Right lung (tissue), 5 donors: ENCODE measurements around the gene IGSF5. TPM values are rescaled to one million over a fixed set of nuclear protein-coding genes. Genes with fewer than 3 reads are reported as not detected.

Source experiments
- DNase-seq, 2 donors: peaks; one replicate each; pipeline ENCODE4 v3.0.0-alpha.2; 2013
- polyA plus RNA-seq, 5 donors: library from polyadenylated mRNA; unstranded; fragments of 120-200 nt; gene quantifications; one replicate each; pipeline versions ENCODE4 v1.2.1 to v1.2.3, GENCODE V29; 2013; ENCODE audit warnings: inconsistent platforms in 1 of 5, low replicate concordance in 1 of 5; ENCODE audit not compliant: insufficient read length in 5 of 5, insufficient read depth in 1 of 5

IGSF5 gene
- polyA plus RNA-seq, 5 donors = 0.25 to 0.56 (median 0.48) TPM

DNA sequence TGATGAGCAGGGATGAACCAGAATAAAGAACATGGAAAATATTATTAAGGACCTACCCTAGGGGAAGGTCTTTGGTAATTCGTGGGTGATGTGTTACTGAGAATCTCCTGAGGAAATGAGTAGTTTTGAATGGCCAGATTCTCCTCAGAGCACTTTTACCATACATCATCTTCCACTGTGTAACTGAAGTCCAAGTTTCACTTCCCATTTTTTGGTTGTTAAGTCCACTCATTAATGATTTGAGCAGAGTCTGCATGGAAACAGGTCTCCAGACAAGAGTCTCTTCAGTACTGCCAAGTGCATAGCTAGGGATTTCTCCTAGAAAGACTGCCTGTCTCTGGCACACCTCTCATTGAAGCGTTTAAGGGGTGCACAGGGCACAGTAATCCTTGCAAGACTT, 73.6 kb downstream of the IGSF5 start:
- no peak for DNase-seq

DNA sequence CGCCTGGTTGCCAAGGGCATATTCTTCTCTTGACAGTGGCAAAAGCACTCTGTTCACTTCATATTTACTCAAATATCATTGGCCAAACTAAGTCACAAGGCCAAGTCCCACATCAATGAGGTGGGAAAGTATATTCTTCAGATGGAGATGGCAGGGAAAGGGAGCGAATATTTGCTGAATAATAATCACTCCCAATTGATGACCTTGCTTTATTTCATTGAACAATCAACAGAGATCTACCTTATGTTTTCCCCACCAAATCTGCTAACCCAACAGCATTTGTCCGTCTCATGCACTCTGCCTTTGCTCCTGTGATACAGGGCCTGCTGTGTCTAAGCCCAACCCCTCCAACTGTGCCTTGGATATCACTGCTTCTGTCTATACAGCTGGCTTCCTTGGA, 77.1 kb downstream of the IGSF5 start:
- no peak for DNase-seq

DNA sequence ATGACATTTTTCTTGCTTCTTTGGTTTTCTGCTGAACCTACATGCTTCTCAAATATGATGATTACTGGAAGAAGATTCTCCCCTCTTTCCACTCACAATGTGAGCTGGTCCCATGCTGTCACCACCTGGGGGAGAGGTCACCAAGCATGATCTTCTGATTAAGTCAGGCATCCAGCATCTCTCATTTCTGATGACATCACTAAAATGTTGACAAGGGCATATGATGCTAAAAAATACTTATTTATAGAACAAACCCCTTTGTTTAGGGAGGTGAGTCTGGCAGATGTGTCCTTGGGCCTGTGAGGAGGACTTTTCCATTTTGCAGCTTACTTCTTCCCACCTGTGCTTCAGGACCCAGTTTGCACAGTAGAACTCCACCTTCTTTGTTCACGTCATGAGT, 80.3 kb downstream of the IGSF5 start:
- DNase-seq = no peak

DNA sequence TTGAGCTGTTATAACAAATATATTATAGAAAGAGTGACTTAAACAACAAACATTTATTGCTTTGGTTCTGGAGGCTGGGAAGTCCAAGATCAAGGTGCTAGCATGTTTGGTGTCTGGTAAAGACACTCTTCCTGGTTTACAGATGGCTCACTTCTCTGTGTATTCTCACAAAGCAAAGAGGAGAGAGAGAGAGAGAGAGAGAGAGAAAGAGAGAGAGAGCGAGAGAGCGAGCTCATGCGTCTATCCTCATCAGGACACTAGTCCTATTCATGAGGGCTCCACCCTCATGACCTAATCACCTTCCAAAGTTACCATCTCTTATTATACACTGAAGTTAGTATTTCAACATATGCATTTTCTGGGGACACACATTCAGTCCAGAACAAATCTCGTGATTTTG, 89.6 kb downstream of the IGSF5 start:
- no peak for DNase-seq

DNA sequence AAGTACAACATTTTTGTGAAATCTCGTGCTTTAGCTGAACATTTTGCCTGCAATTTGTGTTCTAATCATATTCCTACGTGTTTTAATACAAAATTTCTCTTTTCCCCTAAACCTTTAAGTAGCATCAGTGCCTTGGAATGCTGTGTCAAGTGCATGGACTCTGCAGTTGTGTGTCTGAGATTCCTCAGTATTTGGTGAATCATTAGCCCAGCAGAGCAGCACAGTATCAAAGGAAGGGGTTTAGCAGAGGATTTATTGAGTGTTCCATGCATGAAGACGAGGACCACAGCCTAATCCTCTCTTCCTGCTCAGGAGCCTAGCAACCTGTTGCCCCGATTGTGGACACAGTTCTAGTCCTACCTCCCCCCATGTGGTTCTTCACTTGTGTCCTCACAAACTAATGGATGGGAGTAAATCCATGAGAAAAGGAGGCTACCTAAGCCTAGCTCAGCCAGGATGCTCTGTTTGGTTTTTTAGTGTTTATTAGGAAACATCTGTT, 92.9 kb downstream of the IGSF5 start:
- DNase-seq = no peak

DNA sequence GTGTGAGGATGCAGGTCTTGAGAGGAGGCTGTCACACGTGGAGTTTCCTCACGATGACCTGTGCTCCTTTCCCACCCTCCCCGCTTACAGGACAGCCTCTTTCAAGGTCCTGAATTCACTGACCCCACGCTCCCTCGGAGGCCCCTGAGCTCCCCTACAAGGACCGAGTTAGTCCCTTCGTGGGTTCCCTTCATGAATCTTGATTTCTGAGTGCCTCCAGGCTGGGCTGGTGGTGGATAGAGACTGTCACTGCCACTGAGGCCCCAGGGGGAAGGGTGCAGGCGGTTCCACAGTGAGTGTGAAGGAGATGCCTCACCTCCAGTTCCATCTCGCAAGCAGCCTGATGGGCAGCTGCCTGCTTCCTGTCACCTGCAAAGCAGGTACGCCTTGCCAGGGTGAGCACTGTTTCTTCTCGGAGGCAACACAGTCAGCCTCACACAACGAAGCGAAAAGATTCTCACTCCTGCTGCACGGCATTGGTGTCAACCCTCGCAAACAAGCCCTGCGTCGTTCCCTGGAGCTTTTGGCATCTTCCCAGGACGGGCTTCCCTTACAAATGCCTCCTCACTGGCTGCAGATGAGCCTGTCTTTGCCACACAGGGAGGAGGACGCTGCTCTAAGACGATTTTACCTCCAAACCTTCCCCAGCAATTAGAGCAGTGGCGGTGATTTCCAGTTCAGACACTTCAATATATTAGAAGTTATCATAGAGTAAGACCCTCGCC, 95.6 kb downstream of the IGSF5 start:
- DNase-seq = no peak

DNA sequence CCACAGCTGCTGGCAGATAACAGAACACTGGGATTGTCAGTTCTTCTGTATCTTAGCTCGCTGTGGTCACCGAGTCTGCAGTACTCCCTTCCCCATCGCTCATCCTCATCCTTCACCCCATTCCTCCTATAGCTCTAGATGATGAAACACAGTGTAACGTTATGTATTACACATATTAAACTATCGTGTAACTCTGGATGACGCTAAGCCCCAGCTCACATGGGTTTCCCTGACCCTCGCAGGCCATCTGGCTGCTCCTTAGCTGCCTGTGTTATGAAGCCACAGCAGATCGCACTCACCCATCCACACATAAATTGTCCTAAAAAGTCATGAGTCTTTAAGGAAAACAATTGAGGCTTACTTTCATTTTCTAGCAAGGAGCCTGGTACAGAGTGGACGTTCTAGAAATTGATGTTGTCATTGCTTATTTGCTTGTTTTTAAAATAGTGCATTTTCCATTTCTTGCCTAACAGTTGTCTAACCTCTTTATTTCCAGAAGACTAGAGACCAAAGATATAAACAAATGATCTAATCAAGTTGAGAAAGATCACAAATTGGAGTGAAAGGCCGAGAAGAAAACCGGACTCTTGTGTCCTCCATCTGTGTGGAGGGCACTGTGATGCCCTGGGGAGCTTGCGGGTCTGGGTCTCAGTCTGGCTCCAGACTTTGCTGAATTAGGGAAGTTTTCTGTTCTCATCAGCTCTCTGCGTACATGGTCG, 97.9 kb downstream of the IGSF5 start:
- DNase-seq = no peak

DNA sequence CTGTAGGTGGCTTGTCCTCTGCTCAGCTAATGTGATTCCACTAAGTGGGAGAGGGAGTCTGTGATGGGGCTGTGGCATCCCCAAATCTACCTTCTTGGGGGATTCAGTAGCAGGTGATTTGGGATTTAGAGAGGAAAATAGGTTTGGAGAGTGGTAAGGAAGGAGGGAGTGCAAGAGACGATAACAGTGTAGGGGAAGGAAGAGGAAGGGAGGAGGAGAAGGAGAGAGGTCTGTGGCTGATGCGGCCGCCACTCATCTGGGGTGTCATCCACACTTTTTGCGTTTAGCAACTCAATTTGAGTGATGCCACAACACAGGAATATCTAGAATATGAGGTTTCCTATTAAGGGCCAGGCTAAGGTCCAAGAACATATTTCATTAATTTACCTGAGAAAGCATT, 98.5 kb downstream of the IGSF5 start:
- DNase-seq = no peak

DNA sequence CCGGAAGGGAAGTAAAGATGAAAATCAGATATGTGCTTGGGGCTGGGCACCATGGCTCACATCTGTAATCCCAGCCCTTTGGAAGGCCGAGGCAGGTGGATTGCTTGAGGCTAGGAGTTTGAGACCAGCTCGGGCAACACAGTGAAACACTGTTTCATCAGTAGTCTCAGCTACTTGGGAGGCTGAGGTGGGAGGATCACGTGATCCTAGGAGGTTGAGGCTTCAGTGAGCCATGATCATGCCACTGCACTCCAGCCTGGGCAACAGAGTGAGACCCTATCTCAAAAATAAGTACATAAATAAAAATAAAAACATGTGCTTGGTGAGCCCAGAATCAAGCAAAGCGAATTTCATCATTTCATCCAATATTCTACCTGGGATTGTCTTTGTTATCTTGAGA, 98.9 kb downstream of the IGSF5 start:
- DNase-seq = no peak

DNA sequence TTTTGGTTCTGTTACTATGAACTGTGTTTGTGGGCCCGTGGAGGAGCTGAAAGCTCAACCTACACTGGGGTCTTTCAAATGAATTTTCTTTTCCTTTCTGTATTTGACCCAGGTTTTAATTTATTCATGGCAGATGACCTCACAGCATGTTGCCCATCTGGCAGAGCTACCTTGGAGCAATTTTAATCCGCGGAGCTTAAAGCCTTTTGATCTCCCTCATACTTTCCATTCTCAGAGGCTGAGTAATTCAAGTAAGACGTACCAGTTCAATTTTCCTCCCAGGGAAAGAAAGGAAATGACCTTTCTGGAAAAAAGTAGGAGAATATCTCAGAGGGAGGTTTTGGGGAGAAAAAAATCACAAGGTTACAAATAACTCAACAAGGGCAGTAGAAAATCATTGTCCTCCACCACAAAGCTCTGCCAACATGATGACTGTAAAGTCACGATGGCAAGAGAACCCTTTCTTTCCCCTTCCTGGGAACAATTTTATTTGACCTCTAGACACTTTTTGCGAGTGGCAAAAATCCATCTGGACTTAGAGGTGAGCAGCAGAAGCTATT, 100.7 kb downstream of the IGSF5 start:
- DNase-seq = no peak

DNA sequence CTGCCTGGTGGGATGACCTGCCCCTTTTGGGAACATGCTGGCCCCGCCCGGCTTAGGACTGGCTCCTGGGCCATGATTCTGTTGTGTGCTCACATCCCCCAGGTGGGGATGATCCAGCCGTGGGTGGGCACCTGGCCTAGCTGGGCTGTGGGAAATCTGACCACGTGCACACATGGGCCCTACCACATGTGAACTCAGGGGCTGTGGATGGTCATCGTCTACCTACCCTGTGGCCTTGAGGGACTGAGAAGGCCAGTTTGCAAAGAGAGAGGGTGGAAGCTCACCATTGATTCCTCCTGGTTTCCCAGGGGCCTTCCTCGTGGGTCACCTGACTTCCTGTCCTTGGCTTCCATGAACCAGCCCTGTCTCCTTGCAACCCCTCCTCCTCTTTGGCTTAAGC, 102.9 kb downstream of the IGSF5 start:
- no peak for DNase-seq

DNA sequence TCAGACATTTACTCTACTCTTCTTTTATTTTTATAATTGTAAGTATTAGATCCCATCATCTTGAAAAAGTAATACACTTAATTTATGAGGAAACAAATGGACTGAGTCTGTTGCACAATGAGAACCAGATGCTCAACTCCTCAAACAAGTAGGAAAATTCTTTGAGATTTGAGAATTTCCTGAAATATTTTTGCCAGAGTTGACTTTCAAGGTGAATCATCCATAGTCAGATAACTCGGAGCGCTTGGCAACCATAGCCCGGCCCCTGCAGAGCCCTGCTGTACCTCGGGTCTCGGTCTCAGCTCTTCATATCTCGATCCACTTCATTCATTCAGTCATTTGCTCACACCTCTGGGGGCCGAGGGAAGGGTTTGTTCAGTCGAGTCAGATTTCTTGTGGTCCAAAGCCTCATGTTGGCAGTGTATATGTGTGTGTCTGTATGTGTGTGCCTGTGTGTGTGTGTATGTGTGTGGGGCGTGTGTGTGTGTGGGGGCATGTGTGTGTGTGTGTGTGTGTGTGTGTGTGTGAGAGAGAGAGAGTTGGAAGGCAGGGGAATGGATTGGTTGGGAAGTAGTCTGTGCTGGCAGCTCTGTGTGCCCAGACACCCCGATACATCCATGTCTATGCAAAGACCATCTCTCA, 104.2 kb downstream of the IGSF5 start:
- no peak for DNase-seq

DNA sequence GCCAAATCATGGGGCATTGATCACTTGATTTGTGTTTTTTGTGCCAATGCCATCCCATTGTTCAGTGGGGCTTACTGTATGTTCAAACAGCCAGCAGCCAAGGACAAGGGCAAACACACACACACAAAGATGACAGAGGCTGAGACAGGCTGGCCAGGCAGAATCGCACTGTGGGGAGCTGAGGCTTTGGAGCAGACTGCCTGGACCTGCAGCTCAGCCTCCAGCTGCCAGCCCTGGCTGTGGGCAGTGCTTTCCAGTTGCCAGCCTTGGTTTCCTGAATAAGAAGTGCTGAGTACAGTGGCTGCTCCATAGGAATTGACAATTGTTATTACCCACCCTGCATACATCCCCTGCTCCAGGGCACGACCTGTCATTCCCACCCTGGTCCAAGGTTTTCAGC, 105.3 kb downstream of the IGSF5 start:
- no peak for DNase-seq

DNA sequence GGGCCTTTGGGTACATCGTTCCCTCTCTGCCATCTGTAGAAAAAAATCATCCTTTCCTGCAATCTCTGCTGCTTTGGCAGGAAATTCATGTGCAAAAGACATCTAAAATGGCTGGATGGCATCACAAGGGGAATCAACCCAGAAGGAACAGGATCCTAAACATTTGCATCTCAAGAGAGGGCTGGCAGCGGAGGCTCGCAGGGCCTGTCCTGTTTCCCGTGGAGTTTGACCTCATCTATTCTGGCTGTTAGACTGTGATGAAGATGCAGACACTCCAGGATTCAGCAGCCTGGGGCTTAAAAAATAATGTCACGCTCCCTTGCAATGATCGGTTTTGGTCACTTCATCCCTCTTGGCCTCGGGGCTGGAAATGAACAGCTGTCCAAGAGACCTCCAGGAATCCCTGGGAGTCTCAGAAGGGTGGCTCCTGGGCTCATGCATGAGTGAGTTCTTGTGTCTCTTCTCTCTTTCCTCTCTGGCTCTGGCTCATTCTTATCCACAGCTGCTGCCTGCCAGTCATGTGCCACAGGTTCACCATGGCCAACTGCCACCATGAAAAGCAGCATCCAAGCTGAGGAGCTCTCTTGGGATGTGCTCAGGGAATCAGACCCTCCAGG, 106.1 kb downstream of the IGSF5 start:
- no peak for DNase-seq

Other genes with a start within 250 kb of the IGSF5 start
- 1 to 10 TPM in 2 of 5 donors, under 1 TPM in 3; 0.76 to 1.2 (median 0.95) TPM for gene B3GALT5, start 132.2 kb upstream of the IGSF5 start, polyA plus RNA-seq
- gene PCP4, start 122.3 kb downstream of the IGSF5 start, polyA plus RNA-seq = 10 to 100 TPM in 3 of 5 donors, 1 to 10 TPM in 2; 4.6 to 14.3 (median 10.3) TPM